ENCODE measurements around the gene RPL5. TPM values are rescaled to one million over a fixed set of nuclear protein-coding genes. Genes with fewer than 3 reads are reported as not detected.

RPL5 gene
- polyA plus RNA-seq, 1 donor (not counting 4 experiments of a cell fraction or from before 2014, with no cell fraction given) = 2,236 TPM

DNA sequence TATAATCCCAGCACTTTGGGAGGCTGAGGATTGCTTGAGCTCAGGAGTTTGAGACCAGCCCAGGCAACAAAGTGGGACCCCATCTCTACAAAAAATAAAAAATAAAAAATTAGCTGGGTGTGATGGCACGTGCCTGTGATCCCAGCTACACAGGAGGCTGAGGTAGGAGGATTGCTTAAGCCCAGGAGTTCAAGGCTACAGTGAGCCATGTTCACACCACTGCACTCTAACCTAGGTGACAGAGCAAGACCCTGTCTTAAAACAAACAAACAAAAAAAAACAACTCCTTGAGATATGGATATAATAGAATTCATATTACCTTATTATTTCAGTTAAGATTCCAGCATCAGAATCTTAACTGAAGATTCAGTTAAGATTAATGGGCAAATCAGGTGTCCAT is 52.4 kb downstream of the RPL5 start:
- DNase-seq (ENCODE audit: low read depth, low spot score) (no peak), FAIRE-seq (no peak)
- Histone ChIP-seq H3K4me1 (ENCODE audit: control insufficient read depth, extremely low read depth, insufficient read depth, low read length) (peaks cover 9% of the 10 kb centered on the region), H3K27ac (ENCODE audit: control insufficient read depth, insufficient read depth, low read length) (no peak overlapping the region), H3K79me2 (ENCODE audit: control insufficient read depth, insufficient read depth, low read length) (no peaks in the 10 kb centered on the region), H3K27me3 (ENCODE audit: control insufficient read depth, extremely low read depth, insufficient read depth, low read length) (no peaks in the 10 kb centered on the region), H3K9me1 (ENCODE audit: control insufficient read depth, extremely low read depth, insufficient read depth, low read length) (no peaks in the 10 kb centered on the region), H3K9ac (ENCODE audit: control insufficient read depth, extremely low read depth, insufficient read depth, low read length) (no peak overlapping the region), H3K36me3 (ENCODE audit: control insufficient read depth in 2 of 2, extremely low read depth in 1 of 2, insufficient read depth in 2 of 2, low read length in 2 of 2) (no peaks in the 10 kb centered on the region), H3K4me2 (ENCODE audit: control insufficient read depth, extremely low read depth, insufficient read depth, low read depth, low read length) (no peak overlapping the region), H2AFZ (ENCODE audit: control insufficient read depth, low read length) (no peak overlapping the region), H3K9me3 (ENCODE audit: control insufficient read depth, low read depth, low read length) (no peaks in the 10 kb centered on the region), H3K4me3 (ENCODE audit: control insufficient read depth in 2 of 3, extremely low read depth in 1 of 3, insufficient read depth in 2 of 3, low read depth in 1 of 3, low read length in 3 of 3) (no peak overlapping the region), H4K20me1 (ENCODE audit: control insufficient read depth, extremely low read depth, insufficient read depth, low read length) (no peaks in the 10 kb centered on the region)
- TF ChIP-seq EZH2 (IDR thresholded peaks at IDR 0.05; ENCODE audit: low read length) = no peak
- TF ChIP-seq, protein P1, sequence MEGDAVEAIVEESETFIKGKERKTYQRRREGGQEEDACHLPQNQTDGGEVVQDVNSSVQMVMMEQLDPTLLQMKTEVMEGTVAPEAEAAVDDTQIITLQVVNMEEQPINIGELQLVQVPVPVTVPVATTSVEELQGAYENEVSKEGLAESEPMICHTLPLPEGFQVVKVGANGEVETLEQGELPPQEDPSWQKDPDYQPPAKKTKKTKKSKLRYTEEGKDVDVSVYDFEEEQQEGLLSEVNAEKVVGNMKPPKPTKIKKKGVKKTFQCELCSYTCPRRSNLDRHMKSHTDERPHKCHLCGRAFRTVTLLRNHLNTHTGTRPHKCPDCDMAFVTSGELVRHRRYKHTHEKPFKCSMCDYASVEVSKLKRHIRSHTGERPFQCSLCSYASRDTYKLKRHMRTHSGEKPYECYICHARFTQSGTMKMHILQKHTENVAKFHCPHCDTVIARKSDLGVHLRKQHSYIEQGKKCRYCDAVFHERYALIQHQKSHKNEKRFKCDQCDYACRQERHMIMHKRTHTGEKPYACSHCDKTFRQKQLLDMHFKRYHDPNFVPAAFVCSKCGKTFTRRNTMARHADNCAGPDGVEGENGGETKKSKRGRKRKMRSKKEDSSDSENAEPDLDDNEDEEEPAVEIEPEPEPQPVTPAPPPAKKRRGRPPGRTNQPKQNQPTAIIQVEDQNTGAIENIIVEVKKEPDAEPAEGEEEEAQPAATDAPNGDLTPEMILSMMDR (optimal IDR thresholded peaks at IDR 0.05 in 1 of 3, IDR thresholded peaks at IDR 0.05 in 1 of 3, conservative IDR thresholded peaks at IDR 0.05 in 1 of 3; ENCODE audit: extremely low read depth in 1 of 3, insufficient read depth in 2 of 3, low read length in 3 of 3) = no peak
- dilution Hi-C loops (cut with MboI; ENCODE audit: extremely low pct_ligation_motif_present, low sequenced_read_pairs) = no loop called here

GRCh38 chr1:92886886-92887419 is 55.1 kb downstream of the RPL5 start:
- no peak for FAIRE-seq
- TF ChIP-seq, protein P1 (optimal IDR thresholded peaks at IDR 0.05 in 1 of 3, IDR thresholded peaks at IDR 0.05 in 1 of 3, conservative IDR thresholded peaks at IDR 0.05 in 1 of 3; ENCODE audit: extremely low read depth in 1 of 3, insufficient read depth in 2 of 3, low read length in 3 of 3) = no peak
- no peak for TF ChIP-seq EZH2 (IDR thresholded peaks at IDR 0.05; ENCODE audit: low read length)
- dilution Hi-C loops (cut with MboI; ENCODE audit: extremely low pct_ligation_motif_present, low sequenced_read_pairs) = no loop called here

More at GRCh38 chr1:92886886-92887419, 55.1 kb downstream of the RPL5 start:
- H3K27me3 ChIP-seq (ENCODE audit: control insufficient read depth, extremely low read depth, insufficient read depth, low read length) = no peaks in the 10 kb centered on the region
- no peaks in the 10 kb centered on the region for H3K36me3 ChIP-seq (ENCODE audit: control insufficient read depth in 2 of 2, extremely low read depth in 1 of 2, insufficient read depth in 2 of 2, low read length in 2 of 2)
- no peaks in the 10 kb centered on the region for H3K79me2 ChIP-seq (ENCODE audit: control insufficient read depth, insufficient read depth, low read length)
- H4K20me1 ChIP-seq (ENCODE audit: control insufficient read depth, extremely low read depth, insufficient read depth, low read length) = no peaks in the 10 kb centered on the region
- no peak overlapping the region for H3K4me3 ChIP-seq (ENCODE audit: control insufficient read depth in 2 of 3, extremely low read depth in 1 of 3, insufficient read depth in 2 of 3, low read depth in 1 of 3, low read length in 3 of 3)
- H2AFZ ChIP-seq (ENCODE audit: control insufficient read depth, low read length) = no peak overlapping the region
- H3K4me2 ChIP-seq (ENCODE audit: control insufficient read depth, extremely low read depth, insufficient read depth, low read depth, low read length) = no peak overlapping the region
- H3K9me3 ChIP-seq (ENCODE audit: control insufficient read depth, low read depth, low read length) = peaks cover 1% of the 10 kb centered on the region
- DNase-seq (ENCODE audit: low read depth, low spot score) = no peak
- H3K27ac ChIP-seq (ENCODE audit: control insufficient read depth, insufficient read depth, low read length) = no peak overlapping the region
- no peak overlapping the region for H3K9ac ChIP-seq (ENCODE audit: control insufficient read depth, extremely low read depth, insufficient read depth, low read length)
- H3K9me1 ChIP-seq (ENCODE audit: control insufficient read depth, extremely low read depth, insufficient read depth, low read length) = no peaks in the 10 kb centered on the region
- H3K4me1 ChIP-seq (ENCODE audit: control insufficient read depth, extremely low read depth, insufficient read depth, low read length) = peaks cover 9% of the 10 kb centered on the region

Measured in keratinocyte (primary cell).